IMR-90 (cell line): ENCODE results near the gene SECISBP2. TPM values are rescaled to one million over a fixed set of nuclear protein-coding genes. Genes with fewer than 3 reads are reported as not detected.
A peak's percentile ranks its signal among the peaks of the same experiment; 100 is the strongest.

Experiments used
- ATAC-seq: fragments of 200-7000 bp; cut with Tn5 transposase; 2 replicates; pipeline ENCODE4 v1.9.1; 2020; ENCODE audit warnings: low read depth, mild to moderate bottlenecking, moderate library complexity
- BruUV-seq: library from RNA; stranded (reverse); fragments of 400-500 nt; replicated peaks from 2 replicates; lab custom pipeline; 2021; lab: Mats Ljungman, UMichigan
- CTCF ChIA-PET: fragments of 300-600 bp; formaldehyde crosslinking; extraction: SDS; loops from one replicate; lab custom pipeline; 2021; ENCODE audit warnings: antibody characterized with exemption; lab: Yijun Ruan, JAX
- POLR2A ChIA-PET: fragments of 300-600 bp; sonication (Branson Sonifier 250); formaldehyde crosslinking; loops from one replicate; lab custom pipeline; 2022; ENCODE audit warnings: antibody characterized with exemption; ENCODE audit not compliant: unreplicated experiment; lab: Charles Lee
- DNase-seq: peaks from one replicate; pipeline ENCODE4 v3.0.0; 2013
- H2AFZ ChIP-seq: replicated peaks from 2 replicates; pipeline ENCODE3; 2013; ENCODE audit warnings: low read length, mild to moderate bottlenecking; ENCODE audit not compliant: poor library complexity
- H2AK5ac ChIP-seq: 2 replicates; pipeline ENCODE4 v1.6.1; 2013; ENCODE audit warnings: low read depth, low read length, inconsistent platforms
- H2AK9ac ChIP-seq: replicated peaks from 2 replicates; pipeline ENCODE3; 2013; ENCODE audit warnings: mild to moderate bottlenecking, low read depth, low read length, moderate library complexity; ENCODE audit not compliant: poor library complexity
- H2BK120ac ChIP-seq: 2 replicates; pipeline ENCODE4 v1.6.1; 2013; ENCODE audit warnings: low read depth, low read length, inconsistent platforms
- H2BK15ac ChIP-seq: 3 replicates; pipeline ENCODE4 v1.6.1; 2013; ENCODE audit warnings: low read depth, low read length, inconsistent platforms
- H2BK20ac ChIP-seq: 2 replicates; pipeline ENCODE4 v1.6.1; 2013; ENCODE audit warnings: low read depth, mild to moderate bottlenecking, inconsistent platforms, low read length, moderate library complexity
- H2BK5ac ChIP-seq: 2 replicates; pipeline ENCODE4 v1.6.1; 2013; ENCODE audit warnings: mild to moderate bottlenecking, low read depth, low read length, inconsistent platforms; ENCODE audit not compliant: poor library complexity, severe bottlenecking
- H3K14ac ChIP-seq: replicated peaks from 2 replicates; pipeline ENCODE4 v1.6.1; 2013; ENCODE audit warnings: low read depth, low read length, inconsistent platforms
- H3K18ac ChIP-seq: 2 replicates; pipeline ENCODE4 v1.6.1; 2013; ENCODE audit warnings: low read depth, low read length, control low read depth
- H3K23ac ChIP-seq: 2 replicates; pipeline ENCODE4 v1.6.1; 2013; ENCODE audit warnings: low read depth, low read length, inconsistent platforms
- H3K27ac ChIP-seq: 2 replicates; pipeline ENCODE4 v1.5.1; 2013; ENCODE audit warnings: mild to moderate bottlenecking, control low read depth, low read length; ENCODE audit not compliant: insufficient read depth
- H3K27me3 ChIP-seq: 2 replicates; pipeline ENCODE4 v1.6.1; 2013; ENCODE audit warnings: low read length; ENCODE audit not compliant: control insufficient read depth, insufficient read depth
- H3K36me3 ChIP-seq: 2 replicates; pipeline ENCODE4 v1.6.1; 2013; ENCODE audit warnings: low read length, mixed read lengths; ENCODE audit not compliant: control insufficient read depth, insufficient read depth
- H3K4ac ChIP-seq: 2 replicates; pipeline ENCODE4 v1.6.1; 2013; ENCODE audit warnings: low read depth, low read length, inconsistent platforms
- H3K4me1 ChIP-seq: 2 replicates; pipeline ENCODE4 v1.6.1; 2013; ENCODE audit warnings: low read length, mixed read lengths; ENCODE audit not compliant: control insufficient read depth, insufficient read depth
- H3K4me2 ChIP-seq: 2 replicates; pipeline ENCODE4 v1.6.1; 2013; ENCODE audit warnings: low read depth, mild to moderate bottlenecking, control low read depth, low read length, moderate library complexity
- H3K4me3 ChIP-seq: 2 replicates; pipeline ENCODE4 v1.5.1; 2013; ENCODE audit warnings: low read depth, mild to moderate bottlenecking, control low read depth, low read length, moderate library complexity; ENCODE audit not compliant: insufficient read depth
- H3K56ac ChIP-seq: 2 replicates; pipeline ENCODE4 v1.6.1; 2013; ENCODE audit warnings: low read length, inconsistent platforms; ENCODE audit not compliant: insufficient read depth; ENCODE audit errors: extremely low read depth
- H3K79me1 ChIP-seq, 2 experiments: 2 replicates each; pipeline ENCODE4 v1.6.1; 2013; ENCODE audit warnings: low read length in 2 of 2, inconsistent platforms in 1 of 2, low read depth in 1 of 2
- H3K9ac ChIP-seq: 2 replicates; pipeline ENCODE4 v1.6.1; 2013; ENCODE audit warnings: low read depth, low read length, control low read depth
- H3K9me1 ChIP-seq: 2 replicates; pipeline ENCODE4 v1.6.1; 2013; ENCODE audit warnings: low read length, inconsistent platforms; ENCODE audit not compliant: insufficient read depth
- H3K9me3 ChIP-seq: 2 replicates; pipeline ENCODE4 v1.6.1; 2013; ENCODE audit warnings: low read length; ENCODE audit not compliant: control insufficient read depth, insufficient read depth
- H4K20me1 ChIP-seq: 2 replicates; pipeline ENCODE4 v1.6.1; 2013; ENCODE audit warnings: low read length, inconsistent platforms; ENCODE audit not compliant: insufficient read depth
- H4K5ac ChIP-seq: 2 replicates; pipeline ENCODE4 v1.6.1; 2013; ENCODE audit warnings: mild to moderate bottlenecking, low read depth, low read length, control low read depth
- H4K8ac ChIP-seq, 2 experiments: 2 replicates each; pipeline ENCODE4 v1.6.1; 2013; ENCODE audit warnings: low read depth in 2 of 2, low read length in 2 of 2, control low read depth in 1 of 2, inconsistent platforms in 1 of 2
- H4K91ac ChIP-seq: 2 replicates; pipeline ENCODE4 v1.6.1; 2013; ENCODE audit warnings: low read depth, low read length, inconsistent platforms; ENCODE audit not compliant: insufficient read depth
- NFE2L2 ChIP-seq: fragments of 150-350 bp; IDR thresholded peaks from 2 replicates; pipeline ENCODE4 v1.6.1; 2016; ENCODE audit warnings: low read depth, mild to moderate bottlenecking, low read length
- POLR2A ChIP-seq: IDR thresholded peaks from 2 replicates; pipeline ENCODE4 v1.6.1; 2012; ENCODE audit warnings: mild to moderate bottlenecking, low read depth, low read length
- WGBS, 2 experiments: methylation state at CpG; one replicate each; pipeline versions ENCODE4 v1.1.5 to v1.1.7; 2013; ENCODE audit warnings: missing lambda C conversion rate in 2 of 2; ENCODE audit not compliant: insufficient read length in 1 of 2; ENCODE audit errors: extremely low coverage in 2 of 2; 5-methylcytosine and 5-hydroxymethylcytosine counted together
- dilution Hi-C: fragments of 300-500 bp; cut with HindIII; formaldehyde crosslinking; loops from one replicate; pipeline ENCODE4 v1.14.3; 2018; ENCODE audit warnings: low sequenced_read_pairs; ENCODE audit not compliant: unreplicated experiment
- in situ Hi-C: fragments of 300-500 bp; cut with MboI; formaldehyde crosslinking; loops from 3 replicates; pipeline ENCODE4 v1.14.3; 2019; ENCODE audit warnings: low sequenced_read_pairs, inconsistent platforms, mixed read lengths
- intact Hi-C: fragments of 100-400 bp; cut with micrococcal nuclease; formaldehyde crosslinking; loops from 2 replicates; pipeline ENCODE4 v1.10.0; 2022
- polyA plus RNA-seq, 3 experiments: library from polyadenylated mRNA; depleted of rRNA; stranded (reverse); fragments of >200 nt; gene quantifications; 2 replicates each; pipeline ENCODE4 v1.2.3, GENCODE V29; 2012; ENCODE audit warnings: low replicate concordance in 1 of 3
- total RNA-seq: library from RNA; depleted of rRNA; stranded (reverse); fragments of >200 nt; gene quantifications from 2 replicates; pipeline ENCODE4 v1.2.3, GENCODE V29; 2012

The SECISBP2 gene
- total and polyA plus RNA-seq, 2 of the 4 experiments (the other 2 are of a cell fraction), result 16.4 to 18.8 TPM

- Histone ChIP-seq H4K5ac (no peak overlapping the region), H3K27me3 (no peaks in the 10 kb centered on the region), H2AK9ac (no peak overlapping the region), H3K4me2 (peak overlapping the region; percentile 100), H4K20me1 (no peaks in the 10 kb centered on the region; the same call in 1 of the 2 replicates), H2BK120ac (no peak overlapping the region), H3K23ac (no peak overlapping the region), H3K14ac (no peak overlapping the region), H3K36me3 (peaks cover 6% of the 10 kb centered on the region), H2AK5ac (no peak overlapping the region), H2BK5ac (peak overlapping the region; percentile 30), H3K18ac (no peak overlapping the region), H3K79me1 (peaks cover 11 to 22% of the 10 kb centered on the region in 2 experiments), H3K9me1 (no peaks in the 10 kb centered on the region; the same call in 1 of the 2 replicates), H3K4me1 (peaks cover 4% of the 10 kb centered on the region), H3K4me3 (no peak overlapping the region), H4K91ac (no peak overlapping the region), H4K8ac (no peak overlapping the region; a peak in 1 of 4 replicates), H3K4ac (no peak overlapping the region; the same call in 1 of the 2 replicates), H3K27ac (no peak overlapping the region), H3K56ac (no peak overlapping the region), H3K9ac (peak overlapping the region; percentile 87; the same call in 1 of the 2 replicates), H2AFZ (no peak overlapping the region), H3K9me3 (no peaks in the 10 kb centered on the region), H2BK20ac (no peak overlapping the region), H2BK15ac (no peak overlapping the region)
- ATAC-seq, result no peak
- WGBS, 2 experiments, result no CpG with 5 or more reads among the region's 1 CpG
- TF ChIP-seq NFE2L2 (no peak), POLR2A (peak; percentile 32; the same call in 1 of the 2 replicates)
- ChIA-PET POLR2A (interaction anchor here (1.0 kb wide), 1 partner anchor 134 kb away, joined by 3 read pairs; no protein-coding TSS in a partner anchor), CTCF (no interaction called here)
- peak; percentile 46 for DNase-seq
- intact Hi-C loops, result loop anchor here (5.0 to 10.0 kb wide), 6 partner anchors 292 to 1599 kb away; no protein-coding TSS in a partner anchor
- dilution Hi-C loops, result no loop called here
- in situ Hi-C loops, result no loop called here
- BruUV-seq, result no TSS peak
Measured at GRCh38 chr9:89313842-89314241, 4.5 kb upstream of the SECISBP2 start.
